SK-N-SH (cell line): ENCODE measurements around the gene ELOVL6. TPM values are rescaled to one million over a fixed set of nuclear protein-coding genes. Genes with fewer than 3 reads are reported as not detected.
A peak's percentile ranks its signal among the peaks of the same experiment; 100 is the strongest.

ENCODE experiments used
- CTCF ChIA-PET: fragments of 300-600, 350-600 bp; formaldehyde crosslinking; extraction: SDS; loops from one replicate; lab custom pipeline; 2021; lab: Yijun Ruan, JAX
- POLR2A ChIA-PET: fragments of 350-600 bp; sonication (Branson Sonifier 250); formaldehyde crosslinking; extraction: SDS; loops from one replicate; lab custom pipeline; 2020; ENCODE audit warnings: antibody characterized with exemption, inconsistent platforms; lab: Yijun Ruan, JAX
- DNase-seq: peaks from one replicate; pipeline ENCODE4 v3.0.0; 2012
- H2AFZ ChIP-seq: fragments of 200-600 bp; sonication (generic); 2 replicates; pipeline ENCODE4 v1.8.1; 2016; ENCODE audit warnings: antibody characterized with exemption, mild to moderate bottlenecking, low read depth
- H3F3A ChIP-seq: fragments of 200-600 bp; sonication (generic); replicated peaks from 2 replicates; pipeline ENCODE3; 2016; ENCODE audit warnings: antibody characterized with exemption, mild to moderate bottlenecking; ENCODE audit not compliant: insufficient read depth
- H3K27ac ChIP-seq, 2 experiments: fragments of 200-500 bp in 1 of 2; fragments of 200-600 bp in 1 of 2; sonication (Bioruptor generic) in 1 of 2; sonication (generic), shearing (Covaris generic) in 1 of 2; 2 replicates each; pipeline versions ENCODE4 v1.5.1 to v1.6.1; 2014 to 2016; ENCODE audit warnings: low read depth in 2 of 2, inconsistent platforms in 1 of 2, low read length in 1 of 2, mild to moderate bottlenecking in 1 of 2, mixed read lengths in 1 of 2
- H3K27me3 ChIP-seq: fragments of 200-600 bp; sonication (generic), shearing (Covaris generic); 2 replicates; pipeline ENCODE4 v1.6.1; 2016; ENCODE audit warnings: mixed run types; ENCODE audit not compliant: insufficient read depth
- H3K36me3 ChIP-seq, 2 experiments: fragments of 200-500 bp in 1 of 2; fragments of 200-600 bp in 1 of 2; sonication (Bioruptor generic) in 1 of 2; sonication (generic) in 1 of 2; replicated peaks in 1 of 2; 2 replicates each; pipeline versions ENCODE3 to v1.5.1; 2014 to 2016; ENCODE audit warnings: low read length in 1 of 2, mild to moderate bottlenecking in 1 of 2; ENCODE audit not compliant: insufficient read depth in 2 of 2, control insufficient read depth in 1 of 2
- H3K4me1 ChIP-seq, 2 experiments: fragments of 200-500 bp in 1 of 2; fragments of 200-600 bp in 1 of 2; sonication (Bioruptor generic) in 1 of 2; sonication (generic), shearing (Covaris generic) in 1 of 2; 2 replicates each; pipeline versions ENCODE4 v1.5.1 to v1.6.1; 2014 to 2016; ENCODE audit warnings: low read depth in 1 of 2, low read length in 1 of 2, mixed run types in 1 of 2; ENCODE audit not compliant: insufficient read depth in 2 of 2, control insufficient read depth in 1 of 2
- H3K4me2 ChIP-seq: fragments of 200-600 bp; sonication (generic), shearing (Covaris generic); 2 replicates; pipeline ENCODE4 v1.6.1; 2017; ENCODE audit warnings: mixed run types
- H3K4me3 ChIP-seq, 2 experiments: fragments of 200-500 bp in 1 of 2; fragments of 200-600 bp in 1 of 2; sonication (Bioruptor generic) in 1 of 2; sonication (generic), shearing (Covaris generic) in 1 of 2; 2 replicates each; pipeline versions ENCODE4 v1.5.1 to v1.8.1; 2014 to 2016; ENCODE audit warnings: low read depth in 2 of 2, inconsistent platforms in 1 of 2, low read length in 1 of 2, mild to moderate bottlenecking in 1 of 2, mixed read lengths in 1 of 2, moderate library complexity in 1 of 2
- H3K79me2 ChIP-seq: fragments of 200-600 bp; sonication (generic); 2 replicates; pipeline ENCODE4 v1.8.1; 2017; ENCODE audit warnings: mild to moderate bottlenecking; ENCODE audit not compliant: insufficient read depth
- H3K9ac ChIP-seq: fragments of 200-600 bp; sonication (generic); 2 replicates; pipeline ENCODE4 v1.6.1; 2017; ENCODE audit warnings: mixed run types
- H3K9me2 ChIP-seq: fragments of 200-600 bp; sonication (generic); 2 replicates; pipeline ENCODE4 v1.6.1; 2017; ENCODE audit warnings: mixed run types
- H3K9me3 ChIP-seq: fragments of 200-600 bp; sonication (generic); 2 replicates; pipeline ENCODE4 v1.6.1; 2017; ENCODE audit warnings: mixed run types, mild to moderate bottlenecking, moderate library complexity
- H4K20me1 ChIP-seq: fragments of 200-600 bp; sonication (generic); 2 replicates; pipeline ENCODE4 v1.6.1; 2017; ENCODE audit warnings: mild to moderate bottlenecking, mixed run types; ENCODE audit not compliant: insufficient read depth
- CHD2 ChIP-seq: fragments of 150-350 bp; IDR thresholded peaks from 2 replicates; pipeline ENCODE4 v1.6.1; 2018; ENCODE audit warnings: low read length; ENCODE audit not compliant: partially characterized antibody
- EP300 ChIP-seq, 2 experiments: IDR thresholded peaks; 2 replicates each; pipeline versions ENCODE4 v1.4.0 to v1.6.1; 2012; ENCODE audit warnings: borderline replicate concordance in 1 of 2, low read depth in 1 of 2, low read length in 1 of 2
- FOXM1 ChIP-seq: IDR thresholded peaks from 2 replicates; pipeline ENCODE4 v1.4.0; 2012; ENCODE audit warnings: low read depth, mild to moderate bottlenecking
- MXI1 ChIP-seq: IDR thresholded peaks from 2 replicates; pipeline ENCODE4 v1.6.1; 2012; ENCODE audit warnings: mild to moderate bottlenecking, low read depth, low read length, improper control_type of control experiment
- NFIC ChIP-seq: IDR thresholded peaks from 2 replicates; pipeline ENCODE4 v1.4.0; 2012; ENCODE audit warnings: borderline replicate concordance
- RCOR1 ChIP-seq: fragments of 150-350 bp; IDR thresholded peaks from 2 replicates; pipeline ENCODE4 v1.6.1; 2017; ENCODE audit warnings: antibody characterized with exemption, low read length
- RXRA ChIP-seq: IDR thresholded peaks from 2 replicates; pipeline ENCODE4 v1.4.0; 2012; ENCODE audit warnings: low read depth, mild to moderate bottlenecking, borderline replicate concordance
- SMC3 ChIP-seq: IDR thresholded peaks from 2 replicates; pipeline ENCODE4 v1.6.1; 2012; ENCODE audit warnings: low read depth, low read length, improper control_type of control experiment
- WGBS: methylation state at CpG from one replicate; pipeline ENCODE4 v1.1.6; 2017; ENCODE audit warnings: low lambda C conversion rate; 5-methylcytosine and 5-hydroxymethylcytosine counted together
- polyA plus RNA-seq, 3 experiments: library from polyadenylated mRNA; depleted of rRNA; stranded (reverse); fragments of >200 nt; gene quantifications; 2 replicates each; pipeline ENCODE4 v1.2.3, GENCODE V29; 2012
- TF ChIP-seq, protein P1 (sequence below): IDR thresholded peaks from 2 replicates; pipeline ENCODE4 v1.4.0; 2012; ENCODE audit warnings: low read depth, borderline replicate concordance
- TF ChIP-seq, protein P2 (sequence below): fragments of 200-600 bp; sonication (generic); IDR thresholded peaks from 2 replicates; pipeline ENCODE4 v1.6.1; 2017; ENCODE audit warnings: antibody characterized with exemption, mild to moderate bottlenecking, moderate library complexity
- TF ChIP-seq, protein P3 (sequence below): fragments of 150-350 bp; IDR thresholded peaks from 2 replicates; pipeline ENCODE4 v1.6.1; 2017; ENCODE audit warnings: antibody characterized with exemption, low read length, low read depth, borderline replicate concordance
- TF ChIP-seq, protein P4 (sequence below): IDR thresholded peaks from 2 replicates; pipeline ENCODE4; 2012
- TF ChIP-seq, protein P5 (sequence below): IDR thresholded peaks from 2 replicates; pipeline ENCODE4 v1.4.0; 2012; ENCODE audit warnings: low read depth

The ELOVL6 gene
- polyA plus RNA-seq, 1 of the 3 experiments (the other 2 are of a cell fraction): 9.0 TPM

DNA sequence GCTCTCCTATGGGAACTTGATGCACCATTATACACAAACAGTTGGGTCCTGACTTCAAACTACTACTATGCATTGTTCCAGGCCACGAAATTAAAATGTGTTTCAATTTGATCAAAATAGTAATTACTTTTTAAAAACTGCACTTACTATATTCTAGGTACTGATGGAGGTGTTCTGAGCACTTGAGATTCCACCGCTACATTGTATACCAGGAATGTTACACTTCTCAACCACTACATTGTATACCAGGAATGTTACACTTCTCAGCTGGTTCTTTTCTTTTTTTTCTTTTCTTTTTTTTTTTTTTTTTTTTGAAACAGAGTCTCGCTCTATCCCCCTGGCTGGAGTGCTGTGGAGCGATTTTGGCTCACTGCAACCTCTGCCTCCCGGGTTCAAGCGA is 77.9 kb downstream of the ELOVL6 start:
- Histone ChIP-seq H3K27ac (no peak overlapping the region), H3K4me1 (peaks cover 0 to 5% of the 10 kb centered on the region in 2 experiments; a peak in 1 of 4 replicates), H3K4me3 (no peak overlapping the region), H3K9ac (no peak overlapping the region), H3K79me2 (no peaks in the 10 kb centered on the region), H3F3A (peaks cover 3% of the 10 kb centered on the region), H3K36me3 (no peaks in the 10 kb centered on the region), H4K20me1 (no peaks in the 10 kb centered on the region), H2AFZ (no peak overlapping the region), H3K9me3 (no peaks in the 10 kb centered on the region)
- ChIA-PET CTCF (interaction anchor here (1.0 kb wide), 1 partner anchor 11 kb away, joined by 3 read pairs; no protein-coding TSS in a partner anchor), POLR2A (no interaction called here)
- WGBS: 96% methylated on average over 6 of the region's 6 CpGs
- no peak for DNase-seq
- TF ChIP-seq, protein P1, sequence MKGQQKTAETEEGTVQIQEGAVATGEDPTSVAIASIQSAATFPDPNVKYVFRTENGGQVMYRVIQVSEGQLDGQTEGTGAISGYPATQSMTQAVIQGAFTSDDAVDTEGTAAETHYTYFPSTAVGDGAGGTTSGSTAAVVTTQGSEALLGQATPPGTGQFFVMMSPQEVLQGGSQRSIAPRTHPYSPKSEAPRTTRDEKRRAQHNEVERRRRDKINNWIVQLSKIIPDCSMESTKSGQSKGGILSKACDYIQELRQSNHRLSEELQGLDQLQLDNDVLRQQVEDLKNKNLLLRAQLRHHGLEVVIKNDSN: no peak
- TF ChIP-seq NFIC (no peak), SMC3 (no peak), CHD2 (no peak), MXI1 (no peak), FOXM1 (no peak), EP300 (IDR thresholded peaks at IDR 0.05; ENCODE audit: borderline replicate concordance in 1 of 2, low read depth in 1 of 2, low read length in 1 of 2) (no peak)
- TF ChIP-seq, protein P2, sequence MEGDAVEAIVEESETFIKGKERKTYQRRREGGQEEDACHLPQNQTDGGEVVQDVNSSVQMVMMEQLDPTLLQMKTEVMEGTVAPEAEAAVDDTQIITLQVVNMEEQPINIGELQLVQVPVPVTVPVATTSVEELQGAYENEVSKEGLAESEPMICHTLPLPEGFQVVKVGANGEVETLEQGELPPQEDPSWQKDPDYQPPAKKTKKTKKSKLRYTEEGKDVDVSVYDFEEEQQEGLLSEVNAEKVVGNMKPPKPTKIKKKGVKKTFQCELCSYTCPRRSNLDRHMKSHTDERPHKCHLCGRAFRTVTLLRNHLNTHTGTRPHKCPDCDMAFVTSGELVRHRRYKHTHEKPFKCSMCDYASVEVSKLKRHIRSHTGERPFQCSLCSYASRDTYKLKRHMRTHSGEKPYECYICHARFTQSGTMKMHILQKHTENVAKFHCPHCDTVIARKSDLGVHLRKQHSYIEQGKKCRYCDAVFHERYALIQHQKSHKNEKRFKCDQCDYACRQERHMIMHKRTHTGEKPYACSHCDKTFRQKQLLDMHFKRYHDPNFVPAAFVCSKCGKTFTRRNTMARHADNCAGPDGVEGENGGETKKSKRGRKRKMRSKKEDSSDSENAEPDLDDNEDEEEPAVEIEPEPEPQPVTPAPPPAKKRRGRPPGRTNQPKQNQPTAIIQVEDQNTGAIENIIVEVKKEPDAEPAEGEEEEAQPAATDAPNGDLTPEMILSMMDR: no peak
- TF ChIP-seq, protein P3, sequence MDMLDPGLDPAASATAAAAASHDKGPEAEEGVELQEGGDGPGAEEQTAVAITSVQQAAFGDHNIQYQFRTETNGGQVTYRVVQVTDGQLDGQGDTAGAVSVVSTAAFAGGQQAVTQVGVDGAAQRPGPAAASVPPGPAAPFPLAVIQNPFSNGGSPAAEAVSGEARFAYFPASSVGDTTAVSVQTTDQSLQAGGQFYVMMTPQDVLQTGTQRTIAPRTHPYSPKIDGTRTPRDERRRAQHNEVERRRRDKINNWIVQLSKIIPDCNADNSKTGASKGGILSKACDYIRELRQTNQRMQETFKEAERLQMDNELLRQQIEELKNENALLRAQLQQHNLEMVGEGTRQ: no peak
- TF ChIP-seq, protein P4, sequence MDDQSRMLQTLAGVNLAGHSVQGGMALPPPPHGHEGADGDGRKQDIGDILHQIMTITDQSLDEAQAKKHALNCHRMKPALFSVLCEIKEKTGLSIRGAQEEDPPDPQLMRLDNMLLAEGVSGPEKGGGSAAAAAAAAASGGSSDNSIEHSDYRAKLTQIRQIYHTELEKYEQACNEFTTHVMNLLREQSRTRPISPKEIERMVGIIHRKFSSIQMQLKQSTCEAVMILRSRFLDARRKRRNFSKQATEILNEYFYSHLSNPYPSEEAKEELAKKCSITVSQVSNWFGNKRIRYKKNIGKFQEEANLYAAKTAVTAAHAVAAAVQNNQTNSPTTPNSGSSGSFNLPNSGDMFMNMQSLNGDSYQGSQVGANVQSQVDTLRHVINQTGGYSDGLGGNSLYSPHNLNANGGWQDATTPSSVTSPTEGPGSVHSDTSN: no peak
- TF ChIP-seq, all 33 proteins: peak for 0
- Histone ChIP-seq H3K27me3 (no peaks in the 10 kb centered on the region), H3K4me2 (no peak overlapping the region), H3K9me2 (no peaks in the 10 kb centered on the region)

DNA sequence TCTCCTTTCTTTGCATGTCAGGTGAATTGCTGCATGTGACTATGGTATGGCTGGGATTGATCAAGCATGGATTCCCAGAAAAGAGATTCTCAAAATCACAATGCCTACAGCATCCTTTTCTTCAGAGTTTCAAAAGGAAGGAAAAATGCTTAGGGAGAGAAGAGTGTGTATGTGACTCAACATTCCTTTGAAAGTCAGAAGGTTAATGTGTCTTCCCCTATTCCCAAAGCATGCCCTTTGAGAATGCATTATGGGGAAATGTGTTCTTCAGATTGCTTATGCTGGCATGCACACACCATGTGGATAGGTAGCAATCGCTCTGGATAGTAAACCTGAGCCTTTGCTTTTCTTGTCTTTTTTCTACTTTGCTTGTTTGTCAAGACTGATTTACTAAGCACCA is 78.5 kb downstream of the ELOVL6 start:
- H3K4me3 ChIP-seq: no peak overlapping the region
- TF ChIP-seq RCOR1: no peak
- TF ChIP-seq, protein P5, sequence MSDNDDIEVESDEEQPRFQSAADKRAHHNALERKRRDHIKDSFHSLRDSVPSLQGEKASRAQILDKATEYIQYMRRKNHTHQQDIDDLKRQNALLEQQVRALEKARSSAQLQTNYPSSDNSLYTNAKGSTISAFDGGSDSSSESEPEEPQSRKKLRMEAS: peak; percentile 84
- TF ChIP-seq RXRA: peak; percentile 50; the same call in 1 of the 2 replicates
- TF ChIP-seq, all 33 proteins: peak for 2
- Histone ChIP-seq H3K9me3 (no peaks in the 10 kb centered on the region), H4K20me1 (no peaks in the 10 kb centered on the region), H3K36me3 (no peaks in the 10 kb centered on the region), H2AFZ (no peak overlapping the region), H3K27ac (peak overlapping the region in 1 of 2 experiments; percentile 35; a peak in 3 of 4 replicates), H3K4me1 (peaks cover 0 to 5% of the 10 kb centered on the region in 2 experiments; a peak in 1 of 4 replicates), H3K9me2 (no peaks in the 10 kb centered on the region), H3F3A (peaks cover 3% of the 10 kb centered on the region), H3K27me3 (no peaks in the 10 kb centered on the region), H3K79me2 (no peaks in the 10 kb centered on the region), H3K9ac (no peak overlapping the region), H3K4me2 (peak overlapping the region; percentile 34; the same call in 1 of the 2 replicates)
- POLR2A ChIA-PET: no interaction called here
- 95% methylated on average over 1 of the region's 1 CpG for WGBS
- no peak for DNase-seq
- CTCF ChIA-PET: interaction anchor here (0.6 to 1.0 kb wide), 2 partner anchors 10 to 56 kb away, joined by 3 read pairs; no protein-coding TSS in a partner anchor
